Ascending aorta (tissue), 2 donors: ENCODE data around the gene POLE. TPM values are rescaled to one million over a fixed set of nuclear protein-coding genes. Genes with fewer than 3 reads are reported as not detected.

ENCODE experiments used
- DNase-seq, 2 donors: peaks; one replicate each; pipeline ENCODE4 v3.0.0-alpha.2; 2019; ENCODE audit warnings: low spot score in 2 of 2
- H3K27ac ChIP-seq, 2 donors: fragments of 200-600 bp; sonication (generic); one replicate each; pipeline ENCODE4 v1.5.1; 2016 to 2017; ENCODE audit warnings: mild to moderate bottlenecking in 1 of 2
- H3K27me3 ChIP-seq: fragments of 200-600 bp; sonication (generic); one replicate; pipeline ENCODE4 v1.5.1; 2017
- H3K36me3 ChIP-seq, 2 donors: fragments of 200-600 bp; sonication (generic); one replicate each; pipeline ENCODE4 v1.5.1; 2016
- H3K4me1 ChIP-seq, 2 donors: fragments of 200-600 bp; sonication (generic); one replicate each; pipeline ENCODE4 v1.5.1; 2016 to 2017; ENCODE audit warnings: mild to moderate bottlenecking in 1 of 2
- H3K4me3 ChIP-seq, 2 donors: fragments of 200-600 bp; sonication (generic); one replicate each; pipeline ENCODE4 v1.5.1; 2016 to 2017; ENCODE audit warnings: mild to moderate bottlenecking in 1 of 2
- H3K9me3 ChIP-seq, 2 donors: fragments of 200-600 bp; sonication (generic); one replicate each; pipeline ENCODE4 v1.5.1; 2016
- intact Hi-C: fragments of 100-400 bp; cut with DNase I; formaldehyde crosslinking; loops from one replicate; pipeline ENCODE4 v1.15.1; 2023
- total RNA-seq: library from RNA; depleted of rRNA; stranded (reverse); fragments of >200 nt; gene quantifications from one replicate; pipeline ENCODE4 v1.1.0, GENCODE V29; 2016
- TF ChIP-seq, protein P1 (sequence below), 3 experiments: fragments of 200-600 bp in 2 of 3; fragments of 450-650 bp in 1 of 3; sonication (generic) in 2 of 3; IDR thresholded peaks; one replicate each; pipeline ENCODE4 v1.5.1; 2016 to 2019; ENCODE audit warnings: antibody characterized with exemption in 3 of 3, mild to moderate bottlenecking in 1 of 3, moderate library complexity in 1 of 3

POLE gene
- total RNA-seq, 1 donor from 2014 or later, result 115 TPM

DNA sequence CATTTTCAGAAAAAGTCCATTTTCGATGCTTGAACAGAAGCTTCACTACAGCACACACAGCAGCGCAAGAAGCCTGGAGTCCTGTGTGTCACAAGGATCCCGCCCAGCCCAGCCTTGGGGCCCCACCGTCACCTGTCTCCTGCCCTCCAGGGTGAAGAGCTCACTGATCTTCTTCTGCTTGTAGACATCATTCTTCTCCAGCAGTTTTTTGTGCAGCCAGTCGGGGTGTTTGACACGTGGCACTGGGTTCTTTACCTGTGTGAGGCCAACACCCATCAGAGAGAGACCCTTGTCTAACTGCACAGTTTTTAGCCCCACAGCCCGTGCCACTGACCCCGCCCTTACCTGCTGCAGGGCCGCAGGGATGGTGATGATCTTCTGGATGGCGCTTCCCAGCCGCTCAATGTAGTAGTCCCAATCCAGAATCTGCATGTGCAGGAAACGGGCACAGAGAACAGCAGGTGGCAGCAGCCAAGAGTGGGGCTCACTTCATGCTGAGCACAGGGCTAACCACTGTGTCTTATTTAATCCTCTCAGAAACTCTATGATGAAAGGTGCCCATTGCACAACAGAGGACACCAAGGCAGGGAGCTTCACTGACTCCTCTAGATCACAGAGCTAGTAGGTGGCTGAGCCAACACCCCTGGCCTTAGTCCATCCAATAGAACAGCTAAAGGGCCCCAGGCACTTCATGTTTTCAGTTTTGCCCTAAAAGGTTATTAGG is 30.0 kb downstream of the POLE start:
- H3K4me1 ChIP-seq, result no peaks in the 10 kb centered on the region
- no peak overlapping the region for H3K4me3 ChIP-seq
- no peaks in the 10 kb centered on the region for H3K9me3 ChIP-seq
- intact Hi-C loops, result no loop called here
- H3K27me3 ChIP-seq, result no peaks in the 10 kb centered on the region
- H3K36me3 ChIP-seq, result peaks cover 74 to 82% of the 10 kb centered on the region in 2 donors
- DNase-seq, result no peak
- TF ChIP-seq, protein P1, sequence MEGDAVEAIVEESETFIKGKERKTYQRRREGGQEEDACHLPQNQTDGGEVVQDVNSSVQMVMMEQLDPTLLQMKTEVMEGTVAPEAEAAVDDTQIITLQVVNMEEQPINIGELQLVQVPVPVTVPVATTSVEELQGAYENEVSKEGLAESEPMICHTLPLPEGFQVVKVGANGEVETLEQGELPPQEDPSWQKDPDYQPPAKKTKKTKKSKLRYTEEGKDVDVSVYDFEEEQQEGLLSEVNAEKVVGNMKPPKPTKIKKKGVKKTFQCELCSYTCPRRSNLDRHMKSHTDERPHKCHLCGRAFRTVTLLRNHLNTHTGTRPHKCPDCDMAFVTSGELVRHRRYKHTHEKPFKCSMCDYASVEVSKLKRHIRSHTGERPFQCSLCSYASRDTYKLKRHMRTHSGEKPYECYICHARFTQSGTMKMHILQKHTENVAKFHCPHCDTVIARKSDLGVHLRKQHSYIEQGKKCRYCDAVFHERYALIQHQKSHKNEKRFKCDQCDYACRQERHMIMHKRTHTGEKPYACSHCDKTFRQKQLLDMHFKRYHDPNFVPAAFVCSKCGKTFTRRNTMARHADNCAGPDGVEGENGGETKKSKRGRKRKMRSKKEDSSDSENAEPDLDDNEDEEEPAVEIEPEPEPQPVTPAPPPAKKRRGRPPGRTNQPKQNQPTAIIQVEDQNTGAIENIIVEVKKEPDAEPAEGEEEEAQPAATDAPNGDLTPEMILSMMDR (IDR thresholded peaks at IDR 0.05), result no peak
- H3K27ac ChIP-seq, result no peak overlapping the region

DNA sequence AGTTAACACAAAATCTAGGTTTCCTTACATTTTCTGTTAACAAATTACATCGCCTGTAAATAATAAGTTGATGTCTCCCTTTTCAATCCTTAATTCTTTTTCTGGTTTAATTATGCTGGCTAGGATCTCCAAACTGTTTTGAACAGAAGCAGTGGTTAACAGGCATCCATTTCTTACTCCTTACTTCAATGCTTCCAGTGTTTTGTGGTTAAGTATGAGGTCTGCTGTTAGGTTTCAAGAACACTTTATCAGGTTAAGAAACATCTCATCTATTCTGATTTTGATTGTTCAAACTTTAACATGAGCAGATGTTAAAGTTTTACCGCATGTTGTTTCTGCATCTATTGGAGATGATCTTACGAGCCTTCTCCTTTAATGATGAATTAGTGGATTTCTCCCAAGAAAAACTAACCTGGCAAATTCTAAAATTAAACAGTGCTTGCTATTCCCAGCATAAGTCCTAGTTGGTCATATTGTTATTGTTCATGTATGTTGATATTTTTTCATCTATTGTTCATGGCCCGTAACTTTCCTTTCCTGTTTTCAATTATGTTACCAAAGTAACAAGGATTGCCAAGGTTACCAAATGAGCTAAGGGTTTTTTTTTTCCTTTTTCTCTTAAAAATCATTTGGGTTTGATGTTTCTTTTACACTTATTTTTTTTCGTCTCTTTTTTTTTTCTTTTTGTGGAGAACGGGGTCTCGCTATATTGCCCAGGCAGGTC is 33.4 kb downstream of the POLE start:
- intact Hi-C loops, result no loop called here
- Histone ChIP-seq H3K36me3 (peaks cover 52 to 75% of the 10 kb centered on the region in 2 donors), H3K27ac (no peak overlapping the region), H3K4me1 (no peaks in the 10 kb centered on the region), H3K4me3 (no peak overlapping the region), H3K27me3 (no peaks in the 10 kb centered on the region), H3K9me3 (no peaks in the 10 kb centered on the region)
- no peak for DNase-seq
- TF ChIP-seq, protein P1 (IDR thresholded peaks at IDR 0.05), result no peak

GRCh38 chr12:132651444-132652100 is 35.6 kb downstream of the POLE start:
- Histone ChIP-seq H3K27me3 (no peaks in the 10 kb centered on the region), H3K36me3 (peaks cover 38 to 74% of the 10 kb centered on the region in 2 donors), H3K27ac (no peak overlapping the region), H3K4me3 (no peak overlapping the region), H3K4me1 (no peaks in the 10 kb centered on the region), H3K9me3 (no peaks in the 10 kb centered on the region)
- no peak for DNase-seq
- TF ChIP-seq, protein P1 (IDR thresholded peaks at IDR 0.05), result no peak
- intact Hi-C loops, result no loop called here

DNA sequence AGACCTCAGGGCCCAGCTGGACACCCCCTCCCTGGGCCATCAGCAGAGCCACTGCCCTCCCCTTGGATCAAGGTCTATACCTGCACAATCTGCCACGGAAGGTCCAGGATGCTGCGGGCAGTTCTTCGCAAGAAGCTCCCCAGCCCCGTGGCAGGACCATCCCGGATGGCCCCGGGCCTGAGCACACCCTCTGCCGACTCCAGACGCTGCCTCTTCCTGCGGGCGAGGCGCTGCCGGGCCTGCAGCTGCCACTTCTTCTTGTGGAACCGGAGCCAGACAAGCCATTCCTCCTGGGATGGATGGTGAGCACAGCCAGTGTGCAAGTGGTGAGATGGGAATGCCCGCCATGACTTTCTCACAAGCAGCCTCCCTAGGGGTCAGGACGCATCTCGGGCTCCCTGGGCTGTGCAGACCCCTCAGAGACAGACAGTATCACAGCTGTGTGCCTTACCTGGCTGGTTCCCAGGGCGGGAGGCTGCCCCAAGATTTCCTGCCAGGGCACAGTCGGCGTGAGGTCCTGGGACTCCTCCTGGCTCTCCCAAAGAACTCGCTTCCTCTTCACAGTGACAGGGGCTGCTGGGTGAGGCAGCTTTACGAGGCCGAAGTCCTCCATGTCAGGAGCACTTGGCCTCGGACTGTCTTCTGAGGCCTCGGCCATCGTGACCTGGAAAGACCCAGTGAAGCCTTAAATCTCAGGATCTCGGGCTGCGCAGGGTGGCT is 37.8 kb downstream of the POLE start:
- H3K27ac ChIP-seq, result no peak overlapping the region
- H3K4me3 ChIP-seq, result no peak overlapping the region
- no peaks in the 10 kb centered on the region for H3K27me3 ChIP-seq
- intact Hi-C loops, result no loop called here
- TF ChIP-seq, protein P1 (IDR thresholded peaks at IDR 0.05), result no peak
- H3K9me3 ChIP-seq, result no peaks in the 10 kb centered on the region
- H3K4me1 ChIP-seq, result no peaks in the 10 kb centered on the region
- DNase-seq, result no peak
- H3K36me3 ChIP-seq, result peaks cover 40 to 66% of the 10 kb centered on the region in 2 donors

- no peaks in the 10 kb centered on the region for H3K9me3 ChIP-seq
- H3K27ac ChIP-seq, result no peak overlapping the region
- intact Hi-C loops, result no loop called here
- peaks cover 37 to 66% of the 10 kb centered on the region in 2 donors for H3K36me3 ChIP-seq
- H3K4me1 ChIP-seq, result no peaks in the 10 kb centered on the region
- no peak for DNase-seq
- H3K27me3 ChIP-seq, result no peaks in the 10 kb centered on the region
- no peak overlapping the region for H3K4me3 ChIP-seq
- TF ChIP-seq, protein P1 (IDR thresholded peaks at IDR 0.05), result no peak
These were observed 38.4 kb downstream of the POLE start for GRCh38 chr12:132648616-132649225.
